NCI-H146 treated with DMSO at 0.1 percent for 48 hours (cell line): ENCODE data around the gene EPHB3.

Experiments used
- DNase-seq: peaks from one replicate; lab custom pipeline; 2025; ENCODE audit not compliant: unreplicated experiment; lab: John Stamatoyannopoulos, UW

EPHB3 gene

DNA sequence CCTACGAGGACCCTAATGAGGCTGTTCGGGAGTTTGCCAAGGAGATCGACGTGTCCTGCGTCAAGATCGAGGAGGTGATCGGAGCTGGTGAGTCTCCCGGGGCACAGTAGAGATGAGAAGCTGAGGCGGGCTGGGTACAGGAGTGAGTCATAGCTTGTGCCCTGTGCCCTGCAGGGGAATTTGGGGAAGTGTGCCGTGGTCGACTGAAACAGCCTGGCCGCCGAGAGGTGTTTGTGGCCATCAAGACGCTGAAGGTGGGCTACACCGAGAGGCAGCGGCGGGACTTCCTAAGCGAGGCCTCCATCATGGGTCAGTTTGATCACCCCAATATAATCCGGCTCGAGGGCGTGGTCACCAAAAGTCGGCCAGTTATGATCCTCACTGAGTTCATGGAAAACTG, 17.9 kb downstream of the EPHB3 start:
- DNase-seq, result no peak

GRCh38 chr3:184580376-184580775, 18.8 kb downstream of the EPHB3 start:
- DNase-seq, result no peak

- no peak for DNase-seq
Observed at GRCh38 chr3:184581331-184581855, 19.8 kb downstream of the EPHB3 start.

- DNase-seq, result no peak
Observed at GRCh38 chr3:184582646-184583577, 21.3 kb downstream of the EPHB3 start.

DNA sequence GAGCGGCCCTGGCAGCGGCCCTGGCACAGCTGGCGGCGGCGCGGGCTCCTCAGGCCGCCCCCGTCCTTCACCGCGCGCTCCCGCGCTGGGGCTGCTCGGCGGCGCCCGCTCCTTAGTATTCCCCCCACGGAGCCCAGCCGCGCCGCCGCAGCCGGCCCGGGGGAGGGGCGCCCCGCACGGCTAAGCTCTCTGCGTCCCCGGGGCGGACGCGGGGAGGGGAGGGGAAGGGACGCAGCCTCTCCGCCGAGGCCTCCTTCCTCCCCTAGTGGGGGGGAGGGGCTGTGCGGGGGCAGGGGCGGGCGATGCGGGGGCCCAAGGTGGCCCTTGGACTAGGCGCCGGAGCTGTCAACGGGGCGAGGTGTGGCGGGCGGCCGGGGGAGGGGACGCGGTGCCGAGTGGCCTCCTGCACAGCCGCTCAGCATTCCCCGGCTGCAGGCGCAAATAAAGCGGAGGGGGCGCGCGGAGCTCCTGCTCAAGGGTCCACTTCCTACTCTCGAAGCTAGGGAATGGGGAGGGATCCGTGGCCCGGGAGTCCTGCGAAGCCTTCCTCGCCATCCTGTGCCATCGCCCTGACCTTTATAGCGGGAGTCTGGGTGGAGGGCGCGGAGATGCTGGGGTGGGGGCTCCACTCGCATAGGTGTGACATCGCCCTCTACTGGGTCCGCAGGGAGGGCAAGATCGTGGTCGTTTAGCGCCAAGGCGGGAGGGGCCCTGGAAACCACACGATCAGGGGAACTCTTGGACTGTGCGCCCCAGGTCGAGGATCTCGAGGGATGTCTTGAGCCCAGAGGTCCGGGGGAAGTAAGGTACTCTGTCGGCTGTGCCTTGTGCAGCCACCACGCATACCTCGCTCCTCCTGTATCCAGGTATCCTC, 22.2 kb downstream of the EPHB3 start:
- DNase-seq, result no peak

DNA sequence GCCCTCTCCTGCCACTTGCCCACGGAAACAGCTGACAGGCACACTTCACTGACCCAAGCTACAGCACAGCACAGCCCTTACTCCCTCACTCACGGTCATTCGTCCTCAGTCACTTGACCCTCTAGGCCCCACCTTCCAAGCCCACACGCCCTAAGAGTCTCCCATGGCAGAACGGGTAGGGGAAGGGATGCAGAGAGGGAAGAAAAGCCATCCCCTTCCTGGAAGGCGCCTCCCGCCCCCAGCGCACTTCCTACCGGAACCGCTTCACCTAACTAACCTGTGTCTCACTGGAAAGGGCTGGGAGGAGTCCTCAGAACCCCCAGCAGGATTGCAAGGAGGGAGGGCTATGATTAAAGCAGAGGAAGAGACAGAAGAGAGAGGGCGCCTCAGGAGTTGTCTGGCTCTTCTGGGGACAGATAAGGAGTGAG, 22.9 kb downstream of the EPHB3 start:
- no peak for DNase-seq

DNA sequence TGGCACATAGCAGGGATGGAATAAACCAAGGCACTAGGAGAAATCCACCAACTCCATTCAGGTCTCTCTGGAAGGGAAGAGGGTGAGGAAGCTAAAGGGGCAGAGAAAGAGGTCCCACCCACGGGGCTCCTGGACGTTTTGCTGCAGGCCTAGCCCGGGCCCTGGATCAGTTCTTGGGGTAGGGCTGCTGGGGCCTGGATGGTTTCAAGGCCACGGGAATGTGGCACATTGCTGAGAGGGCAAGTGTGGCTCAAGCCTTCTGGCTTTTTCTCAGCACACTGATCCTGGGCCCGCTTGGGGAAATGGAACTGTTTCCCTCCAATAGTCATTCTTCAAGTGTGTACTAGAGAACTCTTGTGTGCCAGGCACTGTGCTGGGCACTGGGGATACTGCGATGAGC, 24.0 kb downstream of the EPHB3 start:
- DNase-seq, result no peak

- DNase-seq, result no peak
Observed at GRCh38 chr3:184586851-184587250, 25.3 kb downstream of the EPHB3 start.

DNA sequence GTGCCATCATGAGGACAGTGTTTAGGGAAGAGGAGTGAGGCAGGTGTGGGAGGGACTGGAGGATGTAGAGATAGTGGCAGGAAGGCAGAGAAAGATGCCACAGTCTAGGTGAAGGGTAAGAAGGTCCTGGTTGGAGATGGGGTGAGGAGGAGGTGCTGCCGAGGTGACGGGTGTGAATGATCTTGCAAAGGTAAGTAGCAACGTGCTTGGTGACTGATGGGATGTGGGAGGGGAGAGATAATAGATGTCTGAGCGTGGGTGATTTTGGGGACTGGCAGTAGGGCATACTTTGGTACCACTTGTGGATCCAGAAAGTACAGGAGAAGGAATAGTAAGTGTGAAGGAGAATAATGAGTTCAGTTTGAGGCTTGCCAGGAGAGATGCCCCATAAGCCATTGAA, 27.2 kb downstream of the EPHB3 start:
- DNase-seq, result no peak

DNA sequence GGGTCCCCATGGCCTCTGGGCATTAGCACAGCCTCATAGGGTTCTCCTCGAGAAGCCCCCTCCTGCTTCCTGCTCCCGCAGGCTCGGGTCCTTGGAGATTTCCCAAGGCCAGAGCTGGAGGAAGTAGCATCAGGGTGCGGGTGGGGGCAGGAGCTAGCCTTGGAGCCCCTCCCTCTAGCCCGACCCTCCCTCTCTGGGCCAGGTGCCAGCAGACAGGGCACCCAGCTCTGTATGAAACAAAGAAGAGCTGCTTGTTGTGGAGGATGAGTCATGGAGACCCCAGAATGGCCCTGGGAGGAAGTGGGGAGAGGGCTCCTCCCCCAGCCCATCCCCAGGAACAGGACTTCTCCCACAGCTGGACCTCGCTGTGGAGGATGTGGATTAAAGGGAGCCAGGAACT, 29.2 kb downstream of the EPHB3 start:
- DNase-seq, result no peak

- no peak for DNase-seq
Observed at GRCh38 chr3:184591789-184592188, 30.2 kb downstream of the EPHB3 start.

DNA sequence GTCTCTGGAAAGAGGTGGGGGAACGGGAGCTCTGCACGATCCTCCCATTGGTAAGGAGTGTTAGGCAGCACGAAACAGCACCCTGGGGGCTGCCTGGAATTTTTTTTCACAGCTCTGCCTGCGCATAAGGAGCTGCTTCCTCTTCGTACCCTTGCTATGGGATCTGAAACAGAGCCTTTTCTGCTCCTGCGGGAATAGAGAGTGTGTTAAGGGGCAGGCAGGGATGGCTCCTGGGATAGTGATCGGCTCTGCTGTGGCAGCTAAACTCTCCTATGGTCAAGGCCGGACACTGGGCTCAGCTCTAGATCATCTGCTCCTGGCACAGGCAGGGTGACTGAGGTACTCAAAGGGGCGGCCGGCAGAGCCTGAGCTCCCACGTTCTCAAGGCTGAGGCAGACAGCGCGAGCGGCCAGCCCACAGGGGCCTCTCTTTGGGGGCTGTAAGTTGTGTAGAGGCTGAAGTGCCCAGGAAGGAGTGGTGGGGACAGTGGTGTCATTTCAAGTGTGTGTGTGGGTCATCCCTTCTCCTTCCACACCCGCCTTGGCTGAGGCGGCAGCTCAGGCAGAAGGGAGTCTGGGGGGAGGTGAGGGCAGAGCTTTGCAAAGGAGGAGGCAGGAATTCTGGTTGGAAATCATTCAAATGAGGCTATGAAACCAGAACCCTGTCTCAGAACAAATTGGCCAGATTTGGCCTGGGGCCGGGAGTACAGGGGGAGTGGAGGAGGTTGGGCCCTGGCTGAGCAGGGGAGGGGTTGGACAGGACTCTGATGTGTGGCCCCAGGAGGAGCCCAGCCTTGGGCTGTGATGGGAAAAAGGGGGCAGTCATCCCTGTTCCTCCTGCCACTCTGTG, 31.0 kb downstream of the EPHB3 start:
- DNase-seq, result no peak

DNA sequence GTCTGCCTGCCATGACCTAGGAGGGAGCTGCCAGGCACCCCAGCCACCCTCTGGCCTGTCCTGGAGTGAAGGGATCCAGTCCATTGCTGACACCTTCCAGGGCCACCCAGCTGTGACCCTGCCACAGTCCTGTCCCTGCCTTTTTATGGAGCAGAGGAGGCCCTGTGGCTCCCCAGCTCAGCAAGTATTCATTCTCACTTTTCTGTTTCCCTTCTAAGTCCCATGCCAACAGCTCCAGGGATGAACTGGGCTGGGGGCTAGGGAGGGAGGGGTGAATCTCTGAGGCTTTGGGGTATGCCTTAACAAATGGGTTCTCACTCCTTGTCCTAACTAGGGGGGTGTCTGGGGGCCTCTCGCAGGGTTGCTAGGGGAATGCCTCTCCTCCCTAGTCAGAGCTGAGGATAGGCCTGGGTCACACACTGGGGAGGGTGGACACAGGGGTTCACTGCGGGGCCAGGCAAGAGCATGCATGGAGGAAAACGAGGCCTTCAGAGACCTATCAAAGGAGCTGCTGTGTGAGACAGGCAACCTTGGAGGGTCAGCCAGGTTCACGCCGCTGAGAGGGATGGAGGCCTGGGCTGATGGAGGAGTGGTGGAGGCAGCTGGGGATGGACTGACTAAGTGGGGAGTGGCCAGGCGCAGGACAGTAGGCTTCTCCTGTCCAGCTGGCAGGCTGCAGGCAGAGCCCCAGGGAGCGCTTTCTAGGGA, 31.8 kb downstream of the EPHB3 start:
- no peak for DNase-seq

DNA sequence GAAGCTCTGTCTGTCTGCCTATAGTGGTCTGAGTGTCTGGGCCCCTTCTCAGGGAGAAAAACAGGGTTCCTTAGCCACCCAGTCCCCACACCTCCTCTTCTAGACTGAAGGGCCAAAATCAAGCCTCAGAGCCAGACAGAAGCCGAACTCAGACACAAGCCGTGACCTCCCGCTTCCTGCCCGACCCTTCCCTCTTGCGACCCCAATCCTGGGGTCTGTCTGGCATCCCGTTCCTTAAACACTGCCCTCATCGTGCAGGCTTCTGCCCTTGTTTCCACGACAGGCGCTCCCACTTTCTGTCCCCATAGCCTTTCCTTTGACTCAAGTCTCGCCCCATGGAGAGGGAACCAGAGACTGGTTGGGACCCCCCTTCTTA, 32.3 kb downstream of the EPHB3 start:
- no peak for DNase-seq

GRCh38 chr3:184594371-184595001, 32.9 kb downstream of the EPHB3 start:
- DNase-seq, result no peak

DNA sequence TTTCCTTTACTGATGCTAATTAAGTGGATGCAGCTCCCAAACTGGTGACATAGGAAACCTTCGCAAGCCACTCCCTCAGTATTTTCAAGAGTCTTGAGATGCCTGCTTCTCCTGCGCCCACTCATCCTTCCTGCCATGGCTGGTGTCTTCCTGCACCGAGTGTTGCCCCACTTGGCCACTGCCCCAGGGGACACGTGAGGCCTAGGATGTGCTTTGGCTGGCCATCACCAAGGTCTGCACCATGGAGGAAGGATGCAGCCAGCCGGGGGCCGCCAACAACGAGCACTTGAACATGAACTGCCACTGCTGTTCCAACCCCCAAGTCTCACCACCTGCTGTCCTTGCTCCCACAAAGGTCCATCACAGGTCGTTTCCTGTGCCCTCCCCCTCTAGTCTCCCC, 34.1 kb downstream of the EPHB3 start:
- DNase-seq, result no peak

DNA sequence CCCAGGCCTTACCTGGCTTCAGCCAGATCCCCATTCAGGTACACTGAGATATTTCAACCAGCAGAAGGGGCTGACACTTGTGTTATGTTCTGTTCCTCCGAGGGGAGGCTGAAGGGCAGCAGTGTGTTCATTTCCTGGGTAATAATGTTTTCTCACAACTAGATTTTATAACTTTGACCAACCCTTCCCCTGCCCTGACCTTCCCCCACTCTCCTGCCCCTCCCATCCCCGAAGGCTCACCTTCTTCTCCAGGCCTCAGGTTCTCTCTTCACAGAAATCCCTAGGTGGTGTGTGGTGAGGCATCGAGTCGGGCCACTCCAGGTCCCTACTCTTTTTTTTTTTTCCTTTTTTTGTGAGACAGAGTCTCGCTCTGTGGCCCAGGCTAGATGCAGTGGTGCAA, 34.6 kb downstream of the EPHB3 start:
- no peak for DNase-seq

DNA sequence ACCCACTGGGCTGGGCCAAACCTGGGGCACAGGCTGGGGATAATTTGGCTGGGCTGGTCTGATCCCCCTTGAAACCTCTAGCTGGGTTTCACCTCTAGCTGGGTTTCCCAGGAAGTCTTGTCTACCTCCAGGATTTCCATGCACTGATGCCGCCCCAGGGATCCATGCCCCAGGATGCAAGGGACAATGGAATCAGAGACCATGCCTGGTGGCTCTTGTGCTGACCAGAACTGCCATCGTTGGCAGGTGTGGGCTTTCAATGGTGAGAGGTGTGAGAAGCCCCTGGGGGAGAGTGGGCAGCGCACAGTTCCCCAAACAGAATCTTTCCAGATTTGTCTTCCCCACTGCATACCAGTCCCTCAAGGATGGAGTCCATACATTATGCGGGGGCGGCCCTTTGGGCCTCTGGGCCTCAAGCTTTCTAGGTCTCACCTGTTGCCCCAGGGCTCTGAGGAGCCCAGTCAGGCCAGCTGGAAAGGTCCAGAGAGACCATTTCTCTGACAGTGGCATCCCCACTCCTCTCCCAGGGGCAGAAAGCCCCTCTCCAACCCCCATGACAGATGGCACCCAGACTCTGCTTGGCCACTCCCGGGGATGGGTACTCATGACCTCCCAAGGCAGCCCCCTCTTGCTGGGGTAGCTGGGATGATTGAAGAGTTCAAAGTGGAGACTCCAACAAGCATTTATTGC, 35.4 kb downstream of the EPHB3 start:
- DNase-seq, result no peak
